Endothelial cell of umbilical vein (primary cell): ENCODE results near the gene C1orf159. TPM values are rescaled to one million over a fixed set of nuclear protein-coding genes. Genes with fewer than 3 reads are reported as not detected.

Source experiments
- BruUV-seq: library from RNA; stranded (reverse); fragments of 400-500 nt; replicated peaks from 2 replicates; lab custom pipeline; 2021; lab: Mats Ljungman, UMichigan
- CTCF ChIA-PET: fragments of 300-600, 350-600 bp; sonication (Branson Sonifier 250); formaldehyde crosslinking; loops from one replicate; lab custom pipeline; 2021; ENCODE audit warnings: antibody characterized with exemption, inconsistent platforms; lab: Charles Lee
- POLR2A ChIA-PET: fragments of 300-600, 350-600 bp; sonication (Branson Sonifier 250); formaldehyde crosslinking; loops from one replicate; lab custom pipeline; 2021; ENCODE audit warnings: antibody characterized with exemption, inconsistent platforms; lab: Charles Lee
- DNase-seq: peaks from one replicate; pipeline ENCODE4 v3.0.0-alpha.2; 2011; ENCODE audit warnings: low read depth, low spot score
- FAIRE-seq: peaks from 2 replicates; lab custom pipeline; 2011; peaks lifted over from hg19 to GRCh38; lab: Jason Lieb, UNC
- H2AFZ ChIP-seq: 2 replicates; pipeline ENCODE4 v1.6.0; 2012; ENCODE audit warnings: low read depth, low read length, control low read depth, inconsistent platforms
- H3K27ac ChIP-seq: 2 replicates; pipeline ENCODE4 v1.5.1; 2011; ENCODE audit warnings: low read depth, mild to moderate bottlenecking, control low read depth, low read length, moderate library complexity; ENCODE audit not compliant: insufficient read depth
- H3K27me3 ChIP-seq, 2 experiments: 2 replicates each; pipeline versions ENCODE4 v1.6.0 to v1.6.1; 2011; ENCODE audit warnings: low read length in 2 of 2, mixed read lengths in 1 of 2; ENCODE audit not compliant: control insufficient read depth in 2 of 2, insufficient read depth in 2 of 2
- H3K36me3 ChIP-seq, 2 experiments: 2 replicates in 1 of 2; 3 replicates in 1 of 2; pipeline ENCODE4 v1.5.1; 2011; ENCODE audit warnings: low read length in 2 of 2, mild to moderate bottlenecking in 1 of 2, moderate library complexity in 1 of 2; ENCODE audit not compliant: control insufficient read depth in 2 of 2, insufficient read depth in 2 of 2; ENCODE audit errors: extremely low read depth in 1 of 2
- H3K4me1 ChIP-seq: 3 replicates; pipeline ENCODE4 v1.5.1; 2011; ENCODE audit warnings: mild to moderate bottlenecking, low read length; ENCODE audit not compliant: control insufficient read depth, insufficient read depth; ENCODE audit errors: extremely low read depth
- H3K4me2 ChIP-seq: 2 replicates; pipeline ENCODE4 v1.6.1; 2011; ENCODE audit warnings: low read length, control low read depth, mixed read lengths; ENCODE audit not compliant: insufficient read depth
- H3K4me3 ChIP-seq, 3 experiments: fragments of 200-600 bp in 1 of 3; sonication (generic), shearing (Covaris generic) in 1 of 3; replicated peaks in 1 of 3; 2 replicates each; pipeline ENCODE4 v1.5.1; 2011 to 2016; ENCODE audit warnings: control low read depth in 3 of 3, low read length in 3 of 3, mild to moderate bottlenecking in 2 of 3, inconsistent platforms in 1 of 3, low read depth in 1 of 3, moderate library complexity in 1 of 3; ENCODE audit not compliant: insufficient read depth in 1 of 3
- H3K79me2 ChIP-seq: 2 replicates; pipeline ENCODE4 v1.6.0; 2012; ENCODE audit warnings: low read length, inconsistent platforms; ENCODE audit not compliant: control insufficient read depth, insufficient read depth
- H3K9ac ChIP-seq: replicated peaks from 2 replicates; pipeline ENCODE3; 2011; ENCODE audit warnings: low read length, control low read depth; ENCODE audit not compliant: insufficient read depth; ENCODE audit errors: extremely low read depth
- H3K9me1 ChIP-seq: replicated peaks from 3 replicates; pipeline ENCODE4 v1.6.0; 2011; ENCODE audit warnings: mild to moderate bottlenecking, low read length; ENCODE audit not compliant: control insufficient read depth, insufficient read depth; ENCODE audit errors: extremely low read depth
- H3K9me3 ChIP-seq: replicated peaks from 2 replicates; pipeline ENCODE4 v1.5.1; 2012; ENCODE audit warnings: low read length, inconsistent platforms; ENCODE audit not compliant: control insufficient read depth, insufficient read depth
- H4K20me1 ChIP-seq: replicated peaks from 2 replicates; pipeline ENCODE3; 2011; ENCODE audit warnings: mild to moderate bottlenecking, low read length; ENCODE audit not compliant: control insufficient read depth, insufficient read depth; ENCODE audit errors: extremely low read depth
- EZH2 ChIP-seq: IDR thresholded peaks from 2 replicates; pipeline ENCODE4 v1.6.1; 2012; ENCODE audit warnings: borderline replicate concordance, low read depth, mild to moderate bottlenecking, moderate library complexity, low read length, inconsistent platforms; ENCODE audit not compliant: severe bottlenecking
- FOS ChIP-seq: IDR thresholded peaks from 2 replicates; pipeline ENCODE4 v1.6.1; 2011; ENCODE audit warnings: mild to moderate bottlenecking, low read length, moderate library complexity, borderline replicate concordance; ENCODE audit not compliant: insufficient read depth
- GATA2 ChIP-seq: IDR thresholded peaks from 2 replicates; pipeline ENCODE4 v1.7.0; 2011; ENCODE audit warnings: low read depth, mild to moderate bottlenecking, moderate library complexity, mixed read lengths, low read length; ENCODE audit not compliant: insufficient read length, insufficient read depth
- JUN ChIP-seq: IDR thresholded peaks from 2 replicates; pipeline ENCODE4 v1.6.1; 2011; ENCODE audit warnings: borderline replicate concordance, low read depth; ENCODE audit not compliant: insufficient read length, insufficient read depth
- MYC ChIP-seq: IDR thresholded peaks from one replicate; pipeline ENCODE4 v1.6.1; 2011; ENCODE audit warnings: mild to moderate bottlenecking, low read depth, low read length
- POLR2A ChIP-seq: IDR thresholded peaks from 2 replicates; pipeline ENCODE4 v1.6.1; 2012; ENCODE audit warnings: low read depth, mild to moderate bottlenecking, control low read depth, low read length
- POLR2AphosphoS5 ChIP-seq: IDR thresholded peaks from 2 replicates; pipeline ENCODE4 v1.6.1; 2012; ENCODE audit warnings: low read depth, mild to moderate bottlenecking, control low read depth, low read length, moderate library complexity; ENCODE audit not compliant: insufficient read depth
- dilution Hi-C: fragments of 300-500 bp; cut with MboI; formaldehyde crosslinking; loops from one replicate; pipeline ENCODE4 v1.15.0; 2019; ENCODE audit warnings: low sequenced_read_pairs; ENCODE audit not compliant: extremely low pct_ligation_motif_present
- intact Hi-C: fragments of 100-400 bp; cut with micrococcal nuclease; formaldehyde crosslinking; loops from one replicate; pipeline ENCODE4 v1.10.0; 2022
- polyA plus RNA-seq, 4 experiments: library from polyadenylated mRNA; depleted of rRNA in 3 of 4; stranded (reverse) in 3 of 4; unstranded in 1 of 4; fragments of >200 nt; gene quantifications; 2 replicates each; pipeline versions ENCODE4 v1.2.1 to v1.2.3, GENCODE V29; 2011 to 2012; ENCODE audit warnings: missing spikeins in 1 of 4
- total RNA-seq: library from RNA; stranded (reverse); gene quantifications from 2 replicates; pipeline ENCODE4 v1.2.3, GENCODE V29; 2021
- TF ChIP-seq, protein P1 (sequence below): IDR thresholded peaks from 2 replicates; pipeline ENCODE4 v1.6.1; 2011; ENCODE audit not compliant: insufficient read depth, insufficient read length
- TF ChIP-seq, protein P2 (sequence below), 2 donors: IDR thresholded peaks; 1 replicate in 1 of 2; 2 replicates in 1 of 2; pipeline ENCODE4 v1.5.1; 2011; ENCODE audit warnings: low read length in 2 of 2, mild to moderate bottlenecking in 2 of 2, moderate library complexity in 2 of 2, control low read depth in 1 of 2, inconsistent platforms in 1 of 2, low read depth in 1 of 2; ENCODE audit not compliant: insufficient read depth in 1 of 2; ENCODE audit errors: extremely low read depth in 1 of 2

Gene C1orf159
- total and polyA plus RNA-seq, 2 donors (not counting 3 experiments of a cell fraction or from before 2014, with no cell fraction given): 16.1 to 20.1 TPM

DNA sequence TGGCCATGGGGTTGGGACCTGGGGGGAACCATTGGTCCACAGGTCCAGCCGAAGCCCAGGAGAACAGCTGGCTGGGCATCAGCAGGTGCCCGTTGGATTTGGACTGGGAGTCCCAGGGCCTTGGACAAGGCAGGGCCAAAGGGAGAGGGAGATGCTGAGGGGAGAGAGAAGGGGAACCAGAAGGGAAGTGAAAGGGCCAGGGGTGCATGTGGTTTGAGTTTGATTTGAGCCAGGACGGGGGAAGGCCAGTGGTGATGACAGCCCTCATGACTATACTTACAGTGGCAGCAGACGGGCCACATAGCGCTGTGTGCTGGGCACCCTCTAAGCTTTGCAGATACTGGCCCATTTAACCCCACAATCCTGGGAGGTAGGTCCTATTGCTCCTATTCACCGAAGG lies 77.2 kb downstream of the C1orf159 start:
- no TSS peak for BruUV-seq
- dilution Hi-C loops (no loop called here), intact Hi-C loops (no loop called here)
- H3K36me3 ChIP-seq: peaks cover 0 to 10% of the 10 kb centered on the region in 2 experiments
- no peak overlapping the region for H3K4me3 ChIP-seq
- peaks cover 7% of the 10 kb centered on the region for H3K4me1 ChIP-seq
- H3K79me2 ChIP-seq: no peaks in the 10 kb centered on the region
- TF ChIP-seq, protein P1, sequence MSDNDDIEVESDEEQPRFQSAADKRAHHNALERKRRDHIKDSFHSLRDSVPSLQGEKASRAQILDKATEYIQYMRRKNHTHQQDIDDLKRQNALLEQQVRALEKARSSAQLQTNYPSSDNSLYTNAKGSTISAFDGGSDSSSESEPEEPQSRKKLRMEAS: no peak
- TF ChIP-seq GATA2: no peak
- ChIA-PET CTCF (interaction anchor here (1.7 kb wide), 1 partner anchor 25 kb away, joined by 4 read pairs; no protein-coding TSS in a partner anchor), POLR2A (no interaction called here)
- FAIRE-seq: no peak
- no peaks in the 10 kb centered on the region for H3K9me1 ChIP-seq
- H3K9ac ChIP-seq: no peak overlapping the region
- H3K4me2 ChIP-seq: no peak overlapping the region
- no peaks in the 10 kb centered on the region for H3K9me3 ChIP-seq
- H4K20me1 ChIP-seq: no peaks in the 10 kb centered on the region
- no peak overlapping the region for H3K27ac ChIP-seq
- no peaks in the 10 kb centered on the region for H3K27me3 ChIP-seq
- no peak for DNase-seq
- H2AFZ ChIP-seq: no peak overlapping the region

DNA sequence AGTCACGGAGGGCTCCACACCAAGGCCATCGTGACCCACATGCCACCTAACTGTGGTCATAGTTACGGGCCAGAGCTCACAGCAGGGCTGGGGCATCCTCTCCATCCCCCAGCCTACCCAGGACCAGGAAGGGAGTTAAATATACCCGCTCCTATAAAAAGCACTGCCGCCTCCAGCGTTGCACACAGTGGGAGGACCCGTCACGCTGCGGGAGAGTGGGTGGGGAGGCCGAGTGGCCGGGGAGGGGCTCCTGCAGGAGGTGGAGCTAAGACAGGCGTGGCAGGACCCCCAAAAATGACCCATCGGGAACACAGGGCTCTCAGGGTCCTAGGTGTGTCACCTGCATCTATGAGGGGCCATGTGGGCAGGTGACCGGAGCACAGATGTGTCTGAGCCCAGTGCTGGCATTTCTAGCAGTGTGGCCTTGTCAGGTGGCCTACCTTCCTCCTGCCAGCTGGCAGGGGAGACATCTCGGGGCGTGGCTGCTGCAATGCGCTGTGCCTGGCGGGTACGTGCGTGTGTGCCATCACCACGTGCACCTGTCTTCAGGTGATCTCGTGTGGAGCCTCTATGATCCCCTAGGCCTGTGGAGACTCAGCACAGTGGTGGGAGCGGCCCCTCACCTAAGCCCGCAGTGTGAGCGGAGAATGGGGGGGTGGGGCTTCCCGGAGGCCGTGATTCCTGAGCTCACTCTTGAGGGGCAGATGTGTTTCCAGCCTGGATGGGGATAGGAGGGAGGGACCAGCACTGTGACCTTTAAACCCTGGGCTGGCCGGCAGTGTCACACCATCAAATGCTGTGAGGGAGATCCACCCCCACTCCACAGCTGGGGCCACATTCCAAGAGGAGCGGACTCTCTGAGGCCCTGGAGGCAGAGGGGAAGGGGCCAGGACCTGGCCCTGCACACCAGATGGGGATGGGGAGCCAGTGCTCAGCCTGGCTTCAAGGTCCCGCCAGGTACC lies 78.2 kb downstream of the C1orf159 start:
- Histone ChIP-seq H3K27me3 (no peaks in the 10 kb centered on the region), H2AFZ (no peak overlapping the region), H3K4me2 (no peak overlapping the region), H3K9ac (no peak overlapping the region), H3K9me3 (no peaks in the 10 kb centered on the region), H3K27ac (no peak overlapping the region), H4K20me1 (no peaks in the 10 kb centered on the region), H3K4me1 (peaks cover 7% of the 10 kb centered on the region), H3K36me3 (peaks cover 0 to 10% of the 10 kb centered on the region in 2 experiments), H3K4me3 (no peak overlapping the region), H3K79me2 (no peaks in the 10 kb centered on the region), H3K9me1 (no peaks in the 10 kb centered on the region)
- no TSS peak for BruUV-seq
- no peak for FAIRE-seq
- intact Hi-C loops (no loop called here), dilution Hi-C loops (no loop called here)
- ChIA-PET POLR2A (no interaction called here), CTCF (interaction anchor here (0.8 to 1.7 kb wide), 2 partner anchors 26 to 53 kb away, joined by 3 to 4 read pairs; no protein-coding TSS in a partner anchor)
- no peak for TF ChIP-seq EZH2
- TF ChIP-seq JUN: no peak
- no peak for TF ChIP-seq POLR2AphosphoS5
- no peak for TF ChIP-seq GATA2
- TF ChIP-seq, protein P1: no peak
- TF ChIP-seq FOS: no peak
- no peak for TF ChIP-seq MYC
- TF ChIP-seq, protein P2, sequence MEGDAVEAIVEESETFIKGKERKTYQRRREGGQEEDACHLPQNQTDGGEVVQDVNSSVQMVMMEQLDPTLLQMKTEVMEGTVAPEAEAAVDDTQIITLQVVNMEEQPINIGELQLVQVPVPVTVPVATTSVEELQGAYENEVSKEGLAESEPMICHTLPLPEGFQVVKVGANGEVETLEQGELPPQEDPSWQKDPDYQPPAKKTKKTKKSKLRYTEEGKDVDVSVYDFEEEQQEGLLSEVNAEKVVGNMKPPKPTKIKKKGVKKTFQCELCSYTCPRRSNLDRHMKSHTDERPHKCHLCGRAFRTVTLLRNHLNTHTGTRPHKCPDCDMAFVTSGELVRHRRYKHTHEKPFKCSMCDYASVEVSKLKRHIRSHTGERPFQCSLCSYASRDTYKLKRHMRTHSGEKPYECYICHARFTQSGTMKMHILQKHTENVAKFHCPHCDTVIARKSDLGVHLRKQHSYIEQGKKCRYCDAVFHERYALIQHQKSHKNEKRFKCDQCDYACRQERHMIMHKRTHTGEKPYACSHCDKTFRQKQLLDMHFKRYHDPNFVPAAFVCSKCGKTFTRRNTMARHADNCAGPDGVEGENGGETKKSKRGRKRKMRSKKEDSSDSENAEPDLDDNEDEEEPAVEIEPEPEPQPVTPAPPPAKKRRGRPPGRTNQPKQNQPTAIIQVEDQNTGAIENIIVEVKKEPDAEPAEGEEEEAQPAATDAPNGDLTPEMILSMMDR (IDR thresholded peaks at IDR 0.05; ENCODE audit: extremely low read depth in 1 of 2, insufficient read depth in 1 of 2, low read depth in 1 of 2, low read length in 2 of 2): no peak
- no peak for TF ChIP-seq POLR2A
- DNase-seq: no peak
